Gastrocnemius medialis (tissue), 4 donors: Measurements from ENCODE around the gene GSTT2.

Experiments used
- CTCF ChIP-seq, 5 experiments: fragments of 450-650 bp in 3 of 5; fragments of 200-600 bp in 2 of 5; sonication (generic) in 2 of 5; IDR thresholded peaks in 4 of 5; conservative IDR thresholded peaks in 1 of 5; 1 replicate in 4 of 5; 2 replicates in 1 of 5; pipeline ENCODE4 v1.5.1; 2016 to 2019; ENCODE audit warnings: antibody characterized with exemption in 5 of 5, mild to moderate bottlenecking in 3 of 5, moderate library complexity in 3 of 5
- POLR2A ChIP-seq, 2 donors: fragments of 450-650 bp; IDR thresholded peaks; one replicate each; pipeline ENCODE4 v1.6.1; 2017; ENCODE audit warnings: antibody characterized with exemption in 2 of 2, mild to moderate bottlenecking in 2 of 2, moderate library complexity in 2 of 2

- TF ChIP-seq CTCF (IDR thresholded peaks at IDR 0.05 in 4 of 5, conservative IDR thresholded peaks at IDR 0.05 in 1 of 5) (no peak), POLR2A (IDR thresholded peaks at IDR 0.05) (no peak)
Measured at GRCh38 chr22:24028533-24028932, 48.6 kb downstream of the GSTT2 start.
